CD14-positive monocyte (primary cell): Measurements from ENCODE around the gene CORT. TPM values are rescaled to one million over a fixed set of nuclear protein-coding genes. Genes with fewer than 3 reads are reported as not detected.
"Not testable (repeated sequence)": the region's sequence is repeated elsewhere in the genome, so short reads cannot be mapped to it uniquely, and the experiment has no call there.

ENCODE experiments used
- DNase-seq, 3 donors: peaks; one replicate each; pipeline ENCODE4 v3.0.0-alpha.2; 2011 to 2022
- H2AFZ ChIP-seq: 2 replicates; pipeline ENCODE4 v1.6.0; 2012; ENCODE audit warnings: mild to moderate bottlenecking, low read depth, low read length, inconsistent platforms; ENCODE audit not compliant: insufficient read depth, poor library complexity, severe bottlenecking
- H3K27ac ChIP-seq, 2 donors: 1 replicate in 1 of 2; 2 replicates in 1 of 2; pipeline ENCODE4 v1.5.1; 2012 to 2013; ENCODE audit warnings: low read length in 2 of 2, control low read depth in 1 of 2, inconsistent platforms in 1 of 2, low read depth in 1 of 2, mild to moderate bottlenecking in 1 of 2
- H3K27me3 ChIP-seq, 2 donors: one replicate each; pipeline versions ENCODE4 v1.6.0 to v1.6.1; 2011 to 2013; ENCODE audit warnings: low read length in 2 of 2; ENCODE audit not compliant: control insufficient read depth in 2 of 2, insufficient read depth in 2 of 2
- H3K36me3 ChIP-seq, 2 donors: replicated peaks in 1 of 2; 1 replicate in 1 of 2; 2 replicates in 1 of 2; pipeline versions ENCODE4 v1.5.1 to v1.6.1; 2012 to 2013; ENCODE audit warnings: low read length in 2 of 2, control low read depth in 1 of 2, inconsistent platforms in 1 of 2, mild to moderate bottlenecking in 1 of 2; ENCODE audit not compliant: insufficient read depth in 2 of 2, control insufficient read depth in 1 of 2
- H3K4me1 ChIP-seq, 2 donors: 1 replicate in 1 of 2; 2 replicates in 1 of 2; pipeline versions ENCODE4 v1.5.1 to v1.6.1; 2012 to 2013; ENCODE audit warnings: low read length in 2 of 2, control low read depth in 1 of 2, inconsistent platforms in 1 of 2, mild to moderate bottlenecking in 1 of 2, moderate library complexity in 1 of 2; ENCODE audit not compliant: insufficient read depth in 2 of 2, control insufficient read depth in 1 of 2
- H3K4me2 ChIP-seq: replicated peaks from 2 replicates; pipeline ENCODE3; 2012; ENCODE audit warnings: low read length, moderate library complexity, mild to moderate bottlenecking; ENCODE audit not compliant: poor library complexity, severe bottlenecking; ENCODE audit errors: extremely low read depth
- H3K4me3 ChIP-seq, 3 experiments: fragments of 200-600 bp in 1 of 3; sonication (generic) in 1 of 3; replicated peaks in 1 of 3; 1 replicate in 2 of 3; 2 replicates in 1 of 3; pipeline ENCODE4 v1.5.1; 2011 to 2013; ENCODE audit warnings: low read length in 3 of 3, mild to moderate bottlenecking in 3 of 3, control low read depth in 2 of 3, low read depth in 2 of 3, inconsistent platforms in 1 of 3, moderate library complexity in 1 of 3
- H3K79me2 ChIP-seq: 2 replicates; pipeline ENCODE4 v1.6.0; 2012; ENCODE audit warnings: mild to moderate bottlenecking, control low read depth, inconsistent platforms, low read length, moderate library complexity; ENCODE audit not compliant: insufficient read depth
- H3K9ac ChIP-seq: 2 replicates; pipeline ENCODE4 v1.6.0; 2017; ENCODE audit warnings: low read length, mild to moderate bottlenecking; ENCODE audit not compliant: insufficient read depth, poor library complexity, severe bottlenecking
- H3K9me3 ChIP-seq, 2 donors: replicated peaks in 1 of 2; 1 replicate in 1 of 2; 2 replicates in 1 of 2; pipeline versions ENCODE4 v1.5.1 to v1.6.1; 2012 to 2013; ENCODE audit warnings: low read length in 2 of 2, control low read depth in 1 of 2; ENCODE audit not compliant: control insufficient read depth in 1 of 2, insufficient read depth in 1 of 2
- H4K20me1 ChIP-seq: 2 replicates; pipeline ENCODE4 v1.6.0; 2012; ENCODE audit warnings: mild to moderate bottlenecking, low read length, control low read depth, moderate library complexity; ENCODE audit not compliant: insufficient read depth
- H3K27ac Mint-ChIP-seq, 7 donors: one replicate each; pipeline ENCODE4 v1.8.0; 2020; ENCODE audit warnings: mild to moderate bottlenecking in 7 of 7, mixed read lengths in 7 of 7, moderate library complexity in 6 of 7, inconsistent platforms in 2 of 7
- H3K27me3 Mint-ChIP-seq, 3 donors: one replicate each; pipeline ENCODE4 v1.8.0; 2021 to 2022; ENCODE audit warnings: low read depth in 3 of 3, mild to moderate bottlenecking in 3 of 3, mixed read lengths in 3 of 3, moderate library complexity in 3 of 3, inconsistent platforms in 1 of 3
- H3K36me3 Mint-ChIP-seq, 2 donors: one replicate each; pipeline ENCODE4 v1.8.0; 2020; ENCODE audit warnings: mixed read lengths in 2 of 2, inconsistent platforms in 1 of 2, mild to moderate bottlenecking in 1 of 2
- H3K4me1 Mint-ChIP-seq: one replicate; pipeline ENCODE4 v1.8.0; 2020; ENCODE audit warnings: mild to moderate bottlenecking, mixed read lengths
- H3K4me3 Mint-ChIP-seq, 2 donors: one replicate each; pipeline ENCODE4 v1.8.0; 2020; ENCODE audit warnings: mild to moderate bottlenecking in 2 of 2, mixed read lengths in 2 of 2, moderate library complexity in 1 of 2
- H3K9me3 Mint-ChIP-seq, 7 donors: one replicate each; pipeline ENCODE4 v1.8.0; 2020 to 2022; ENCODE audit warnings: mixed read lengths in 7 of 7, mild to moderate bottlenecking in 6 of 7, moderate library complexity in 6 of 7, inconsistent platforms in 2 of 7
- WGBS: methylation state at CpG from one replicate; pipeline ENCODE4 v1.1.5; 2013; ENCODE audit warnings: missing lambda C conversion rate; ENCODE audit not compliant: insufficient coverage; 5-methylcytosine and 5-hydroxymethylcytosine counted together
- intact Hi-C, 2 donors: fragments of 100-400 bp; cut with micrococcal nuclease; formaldehyde crosslinking; loops; one replicate each; pipeline versions ENCODE4 v1.15.0 to v1.15.1; 2023
- polyA plus RNA-seq, 3 donors: library from polyadenylated mRNA; depleted of rRNA in 1 of 3; unstranded in 2 of 3; stranded (reverse) in 1 of 3; fragments of 300-500 nt in 2 of 3; fragments of >200 nt in 1 of 3; fragmentation: Illumina TruSeq in 2 of 3; gene quantifications; 1 replicate in 2 of 3; 2 replicates in 1 of 3; pipeline ENCODE4 v1.2.3, GENCODE V29; 2012 to 2021
- TF ChIP-seq, protein P1 (sequence below): fragments of 200-600 bp; IDR thresholded peaks from one replicate; pipeline ENCODE4 v1.8.0; 2022; ENCODE audit warnings: antibody characterized with exemption, mild to moderate bottlenecking

Gene CORT
- polyA plus RNA-seq, 3 donors = not detected

DNA sequence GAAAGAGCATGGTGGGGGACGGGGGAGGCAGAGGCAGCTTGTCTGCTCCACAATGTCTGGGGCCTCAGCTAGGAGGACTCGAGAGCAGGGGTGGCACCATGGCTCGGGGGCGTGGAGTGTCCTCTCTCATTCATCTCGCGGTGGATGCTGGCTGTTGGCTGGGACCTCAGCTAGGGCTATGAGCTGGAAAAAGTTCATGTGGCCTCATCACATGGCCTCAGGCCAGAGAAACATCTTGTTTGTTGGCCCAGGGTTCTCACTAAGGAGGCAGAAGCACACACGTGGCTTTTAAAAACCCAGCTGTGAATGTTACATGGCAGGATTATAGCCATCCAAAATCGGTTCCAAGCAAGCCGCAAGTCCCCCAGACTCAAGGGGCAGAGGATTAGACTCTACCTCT, 25.8 kb upstream of the CORT start:
- 84% methylated on average over 6 of the region's 9 CpGs for WGBS
- H3K4me3 ChIP-seq = no peak overlapping the region
- no peaks in the 10 kb centered on the region for H3K27me3 ChIP-seq
- DNase-seq = no peak
- peaks cover 19% of the 10 kb centered on the region for H3K4me1 Mint-ChIP-seq
- peaks cover 9 to 18% of the 10 kb centered on the region in 2 donors for H3K4me1 ChIP-seq
- H3K27ac Mint-ChIP-seq = peak overlapping the region in 3 of 7 donors; percentile 60 to 82 (median 74)
- no peak overlapping the region for H3K9ac ChIP-seq
- intact Hi-C loops = no loop called here
- no peaks in the 10 kb centered on the region for H3K9me3 ChIP-seq
- H3K4me2 ChIP-seq = no peak overlapping the region
- H2AFZ ChIP-seq = no peak overlapping the region
- H3K36me3 ChIP-seq = peaks cover 31 to 43% of the 10 kb centered on the region in 2 donors
- TF ChIP-seq, protein P1, sequence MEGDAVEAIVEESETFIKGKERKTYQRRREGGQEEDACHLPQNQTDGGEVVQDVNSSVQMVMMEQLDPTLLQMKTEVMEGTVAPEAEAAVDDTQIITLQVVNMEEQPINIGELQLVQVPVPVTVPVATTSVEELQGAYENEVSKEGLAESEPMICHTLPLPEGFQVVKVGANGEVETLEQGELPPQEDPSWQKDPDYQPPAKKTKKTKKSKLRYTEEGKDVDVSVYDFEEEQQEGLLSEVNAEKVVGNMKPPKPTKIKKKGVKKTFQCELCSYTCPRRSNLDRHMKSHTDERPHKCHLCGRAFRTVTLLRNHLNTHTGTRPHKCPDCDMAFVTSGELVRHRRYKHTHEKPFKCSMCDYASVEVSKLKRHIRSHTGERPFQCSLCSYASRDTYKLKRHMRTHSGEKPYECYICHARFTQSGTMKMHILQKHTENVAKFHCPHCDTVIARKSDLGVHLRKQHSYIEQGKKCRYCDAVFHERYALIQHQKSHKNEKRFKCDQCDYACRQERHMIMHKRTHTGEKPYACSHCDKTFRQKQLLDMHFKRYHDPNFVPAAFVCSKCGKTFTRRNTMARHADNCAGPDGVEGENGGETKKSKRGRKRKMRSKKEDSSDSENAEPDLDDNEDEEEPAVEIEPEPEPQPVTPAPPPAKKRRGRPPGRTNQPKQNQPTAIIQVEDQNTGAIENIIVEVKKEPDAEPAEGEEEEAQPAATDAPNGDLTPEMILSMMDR = no peak
- H3K27me3 Mint-ChIP-seq = peaks cover 0 to 2% (median 1%) of the 10 kb centered on the region in 3 donors
- H3K79me2 ChIP-seq = no peaks in the 10 kb centered on the region
- no peaks in the 10 kb centered on the region for H4K20me1 ChIP-seq
- peaks cover 53 to 55% of the 10 kb centered on the region in 2 donors for H3K36me3 Mint-ChIP-seq
- no peak overlapping the region for H3K4me3 Mint-ChIP-seq
- H3K27ac ChIP-seq = no peak overlapping the region
- peaks cover 0 to 5% (median 0%) of the 10 kb centered on the region in 7 donors for H3K9me3 Mint-ChIP-seq

DNA sequence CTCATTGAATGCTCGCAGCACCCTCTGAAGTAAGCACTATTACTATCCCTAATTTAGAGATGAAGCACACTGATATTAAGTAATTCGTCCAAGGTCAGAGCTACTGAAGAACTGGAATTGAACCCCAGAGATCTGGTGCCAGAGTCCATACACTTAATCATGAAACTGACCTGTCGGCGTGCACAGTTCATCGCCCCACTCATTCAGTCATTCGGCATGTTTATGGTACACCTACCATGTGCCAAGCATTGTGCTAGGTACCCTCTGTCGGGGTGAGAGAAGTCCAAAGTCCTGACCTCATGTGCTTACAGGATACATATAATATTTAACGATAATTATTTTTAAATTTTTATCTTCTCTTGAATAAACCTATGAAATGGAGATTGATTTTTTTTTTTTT, 25.2 kb upstream of the CORT start:
- WGBS = 100% methylated on average over 4 of the region's 8 CpGs
- TF ChIP-seq, protein P1 = no peak
- DNase-seq = no peak
- no peaks in the 10 kb centered on the region for H3K79me2 ChIP-seq
- H3K4me3 ChIP-seq = no peak overlapping the region
- H3K27ac ChIP-seq = no peak overlapping the region
- peaks cover 13 to 21% of the 10 kb centered on the region in 2 donors for H3K4me1 ChIP-seq
- H3K4me2 ChIP-seq = no peak overlapping the region
- Mint-ChIP-seq H3K27me3 (peaks cover 0 to 2% (median 1%) of the 10 kb centered on the region in 3 donors), H3K27ac (no peak overlapping the region), H3K9me3 (peaks cover 0 to 5% (median 0%) of the 10 kb centered on the region in 7 donors), H3K4me3 (no peak overlapping the region), H3K4me1 (peaks cover 20% of the 10 kb centered on the region), H3K36me3 (peaks cover 47 to 49% of the 10 kb centered on the region in 2 donors)
- H3K36me3 ChIP-seq = peaks cover 25 to 37% of the 10 kb centered on the region in 2 donors
- no peaks in the 10 kb centered on the region for H4K20me1 ChIP-seq
- H3K9ac ChIP-seq = no peak overlapping the region
- no peaks in the 10 kb centered on the region for H3K27me3 ChIP-seq
- intact Hi-C loops = no loop called here
- H3K9me3 ChIP-seq = no peaks in the 10 kb centered on the region
- no peak overlapping the region for H2AFZ ChIP-seq

DNA sequence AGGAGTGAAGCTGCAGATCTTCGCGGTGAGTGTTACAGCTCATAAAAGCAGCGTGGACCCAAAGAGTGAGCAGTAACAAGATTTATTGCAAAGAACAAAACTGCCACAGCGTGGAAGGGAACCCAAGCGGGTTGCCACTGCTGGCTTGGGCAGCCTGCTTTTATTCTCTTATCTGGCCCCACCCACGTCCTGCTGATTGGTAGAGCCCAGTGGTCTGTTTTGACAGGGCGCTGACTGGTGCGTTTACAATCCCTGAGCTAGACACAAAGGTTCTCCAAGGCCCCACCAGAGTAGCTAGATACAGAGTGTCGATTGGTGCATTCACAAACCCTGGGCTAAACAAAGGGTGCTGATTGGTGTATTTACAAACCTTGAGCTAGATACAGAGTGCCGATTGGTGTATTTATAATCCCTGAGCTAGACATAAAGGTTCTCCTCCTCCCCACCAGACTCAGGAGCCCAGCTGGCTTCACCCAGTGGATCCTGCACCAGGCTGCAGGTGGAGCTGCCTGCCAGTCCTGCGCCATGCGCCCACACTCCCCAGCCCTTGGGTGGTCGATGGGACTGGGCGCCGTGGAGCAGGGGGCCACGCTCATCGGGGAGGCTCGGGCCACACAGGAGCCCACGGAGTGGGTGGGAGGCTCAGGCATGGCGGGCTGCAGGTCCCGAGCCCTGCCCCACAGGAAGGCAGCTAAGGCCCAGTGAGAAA, 23.9 kb upstream of the CORT start:
- Mint-ChIP-seq H3K4me3 (peak overlapping the region; percentile 66 to 77), H3K27ac (peak overlapping the region in 4 of 7 donors; percentile 54 to 88 (median 64))
- not testable (repeated sequence) for H4K20me1 ChIP-seq

More for the DNA sequence above, 23.9 kb upstream of the CORT start:
- H2AFZ ChIP-seq, H3K9ac ChIP-seq, H3K9me3 Mint-ChIP-seq, H3K79me2 ChIP-seq, H3K4me2 ChIP-seq, DNase-seq, intact Hi-C loops, H3K9me3 ChIP-seq, H3K27me3 ChIP-seq, H3K27ac ChIP-seq, H3K27me3 Mint-ChIP-seq, H3K4me3 ChIP-seq: not testable (repeated sequence)
- Mint-ChIP-seq H3K36me3 (peaks cover 34 to 35% of the 10 kb centered on the region in 2 donors), H3K4me1 (peaks cover 28% of the 10 kb centered on the region)
- Histone ChIP-seq H3K36me3 (peaks cover 13 to 24% of the 10 kb centered on the region in 2 donors), H3K4me1 (peaks cover 21 to 34% of the 10 kb centered on the region in 2 donors)
- 78% methylated on average over 6 of the region's 21 CpGs for WGBS
